HEK293 (cell line): ENCODE measurements around the gene PDLIM4.

Experiments used
- CTCF ChIP-seq: fragments of 450-650 bp; formaldehyde crosslinking; IDR thresholded peaks from 2 replicates; pipeline ENCODE4 v1.5.1; 2016; ENCODE audit warnings: missing biosample characterization, missing genetic modification characterization
- SP2 ChIP-seq: fragments of 450-650 bp; formaldehyde crosslinking; IDR thresholded peaks from 2 replicates; pipeline ENCODE4 v1.5.1; 2016; ENCODE audit warnings: missing biosample characterization, missing genetic modification characterization
- ZBTB8A ChIP-seq: fragments of 450-650 bp; formaldehyde crosslinking; IDR thresholded peaks from 2 replicates; pipeline ENCODE4 v1.5.1; 2016; ENCODE audit warnings: missing biosample characterization, missing genetic modification characterization
- ZEB2 ChIP-seq: fragments of 450-650 bp; formaldehyde crosslinking; IDR thresholded peaks from 2 replicates; pipeline ENCODE4 v1.5.1; 2016; ENCODE audit warnings: missing biosample characterization, missing genetic modification characterization
- ZFP41 ChIP-seq: fragments of 450-650 bp; formaldehyde crosslinking; IDR thresholded peaks from 2 replicates; pipeline ENCODE4 v1.5.1; 2016; ENCODE audit warnings: missing biosample characterization, missing genetic modification characterization, borderline replicate concordance
- ZNF394 ChIP-seq: fragments of 450-650 bp; formaldehyde crosslinking; IDR thresholded peaks from 2 replicates; pipeline ENCODE4 v1.5.1; 2016; ENCODE audit warnings: missing biosample characterization, missing genetic modification characterization, mild to moderate bottlenecking, moderate library complexity, borderline replicate concordance
- ZNF558 ChIP-seq: fragments of 450-650 bp; formaldehyde crosslinking; IDR thresholded peaks from 2 replicates; pipeline ENCODE4 v1.5.1; 2016; ENCODE audit warnings: missing biosample characterization, missing genetic modification characterization
- ZSCAN30 ChIP-seq: fragments of 450-650 bp; IDR thresholded peaks from 2 replicates; pipeline ENCODE4 v1.5.1; 2018; ENCODE audit warnings: missing biosample characterization, mild to moderate bottlenecking, missing genetic modification characterization, moderate library complexity

- TF ChIP-seq ZBTB8A (no peak), ZNF558 (tag by site-specific recombination) (no peak), CTCF (no peak), ZFP41 (tag by site-specific recombination) (no peak), SP2 (tag by site-specific recombination) (no peak), ZEB2 (no peak), ZSCAN30 (tag by site-specific recombination) (no peak), ZNF394 (no peak)
These were observed 12.3 kb downstream of the PDLIM4 start for GRCh38 chr5:132269635-132270334.
